Rectal smooth muscle tissue (tissue), 1 donor: ENCODE data around the gene PDIA2.
"Not testable (repeated sequence)": the region's sequence is repeated elsewhere in the genome, so short reads cannot be mapped to it uniquely, and the experiment has no call there.

ENCODE experiments used
- H3K27ac ChIP-seq: one replicate; pipeline ENCODE4 v1.7.0; 2013; ENCODE audit warnings: low read depth, low read length, inconsistent platforms
- H3K27me3 ChIP-seq: one replicate; pipeline ENCODE4 v1.7.0; 2013; ENCODE audit warnings: low read length; ENCODE audit not compliant: control insufficient read depth, insufficient read depth
- H3K36me3 ChIP-seq: one replicate; pipeline ENCODE4 v1.7.0; 2013; ENCODE audit warnings: low read length; ENCODE audit not compliant: control insufficient read depth, insufficient read depth
- H3K4me1 ChIP-seq: one replicate; pipeline ENCODE4 v1.7.0; 2013; ENCODE audit warnings: low read length; ENCODE audit not compliant: control insufficient read depth, insufficient read depth
- H3K4me3 ChIP-seq: one replicate; pipeline ENCODE4 v1.7.0; 2013; ENCODE audit warnings: low read length
- H3K9ac ChIP-seq: one replicate; pipeline ENCODE4 v1.7.0; 2013; ENCODE audit warnings: low read length

The PDIA2 gene

DNA sequence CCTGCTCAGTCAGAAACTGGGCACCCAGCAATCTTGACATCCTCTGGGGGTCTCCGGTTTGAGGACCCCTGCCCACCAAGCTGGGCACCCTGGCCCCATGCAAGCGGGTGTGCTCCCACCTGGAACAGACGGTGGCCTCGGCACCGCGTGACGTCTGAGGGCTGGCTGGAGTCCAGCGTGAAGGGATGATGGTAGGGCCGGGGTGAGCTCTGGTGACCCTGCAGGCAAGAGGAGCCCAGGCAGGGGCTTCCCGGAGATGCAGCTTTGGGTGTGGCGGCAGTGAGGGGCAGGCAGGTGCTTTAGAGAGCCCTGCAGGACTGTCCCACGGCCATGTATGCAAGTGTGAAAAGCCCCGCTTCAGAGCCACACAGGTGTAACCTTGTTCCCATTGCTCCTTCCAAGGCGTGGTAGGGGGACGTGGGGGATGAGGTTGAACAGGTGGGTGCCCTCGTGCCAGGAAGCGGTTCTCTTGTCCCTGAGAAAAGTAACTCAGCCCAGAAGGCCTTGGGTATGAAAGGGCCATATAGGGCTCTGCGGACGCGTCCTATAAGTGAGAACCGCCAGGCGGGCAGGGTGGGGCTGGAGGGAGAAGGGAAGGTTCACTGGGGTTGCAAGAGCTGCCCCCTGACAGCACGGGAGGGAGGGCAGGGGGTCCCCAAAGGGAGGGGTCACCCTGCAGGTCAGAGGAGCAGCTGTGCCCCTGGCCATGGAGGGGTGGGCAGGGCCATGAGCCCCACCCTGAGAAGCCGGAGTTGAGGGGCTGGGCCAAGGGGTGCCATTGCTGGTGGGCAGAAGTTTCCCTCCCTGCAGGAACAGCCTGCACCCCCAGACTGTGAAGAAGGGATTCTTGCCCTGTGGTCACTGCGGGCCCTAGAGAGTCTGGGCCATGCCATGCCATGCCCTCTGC, 16.5 kb upstream of the PDIA2 start:
- Histone ChIP-seq H3K27me3 (no peaks in the 10 kb centered on the region), H3K9ac (no peak overlapping the region), H3K4me1 (no peaks in the 10 kb centered on the region), H3K27ac (no peak overlapping the region), H3K4me3 (no peak overlapping the region), H3K36me3 (peaks cover 14% of the 10 kb centered on the region)

DNA sequence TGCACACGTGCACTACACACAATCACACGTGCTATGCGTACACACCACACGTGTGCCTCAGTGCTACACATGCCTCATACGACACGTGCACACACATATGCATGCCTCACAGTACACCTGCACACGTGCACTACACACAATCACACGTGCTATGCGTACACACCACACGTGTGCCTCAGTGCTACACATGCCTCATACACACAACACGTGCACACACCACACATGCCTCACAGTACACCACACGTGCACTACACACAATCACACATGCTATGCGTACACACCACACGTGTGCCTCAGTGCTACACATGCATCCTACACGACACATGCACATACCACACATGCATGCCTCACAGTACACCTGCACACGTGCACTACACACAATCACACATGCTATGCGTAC, 15.4 kb upstream of the PDIA2 start:
- H3K27me3 ChIP-seq, H3K4me1 ChIP-seq, H3K27ac ChIP-seq, H3K4me3 ChIP-seq, H3K36me3 ChIP-seq, H3K9ac ChIP-seq: not testable (repeated sequence)

DNA sequence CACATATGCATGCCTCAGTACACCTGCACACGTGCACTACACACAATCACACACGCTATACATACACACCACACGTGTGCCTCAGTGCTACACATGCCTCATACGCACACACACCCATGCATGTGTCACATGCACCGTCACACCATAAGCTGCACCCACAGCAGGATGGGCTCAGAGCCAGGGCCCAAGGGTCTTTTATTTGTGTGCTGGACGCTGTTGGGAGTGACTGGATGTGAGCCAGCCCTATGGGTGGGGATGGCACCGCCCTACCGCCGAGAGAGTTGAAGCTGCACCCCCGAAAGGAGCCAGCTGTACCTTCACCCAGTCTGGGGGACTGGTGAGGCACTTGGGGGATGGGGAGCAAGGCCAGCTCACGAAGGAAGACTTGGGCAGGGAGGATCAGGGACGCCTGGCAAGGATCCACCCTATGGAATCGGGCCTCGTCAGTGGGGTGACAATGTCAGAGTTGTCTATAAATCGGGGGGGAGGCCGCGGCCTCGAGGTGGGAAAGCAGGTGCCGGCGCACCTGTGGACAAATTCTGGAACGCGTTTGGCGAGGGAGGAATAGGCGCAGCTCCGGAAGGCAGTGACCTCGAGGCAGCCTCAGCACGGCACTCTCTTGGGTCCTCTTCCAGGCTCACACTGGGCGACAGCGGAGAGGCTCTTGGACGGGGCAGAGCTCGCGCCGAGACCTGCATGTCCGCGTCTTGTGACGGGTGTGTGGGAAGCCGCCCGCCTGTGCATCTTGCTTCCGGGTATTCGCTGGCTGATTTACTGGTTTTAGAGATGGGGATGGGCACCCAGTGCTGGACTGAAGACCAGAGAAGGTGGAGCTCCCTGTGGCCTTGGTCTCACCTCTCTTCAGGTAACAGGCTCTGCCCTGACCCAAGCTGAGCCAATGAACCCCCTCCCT, 14.6 kb upstream of the PDIA2 start:
- no peak overlapping the region for H3K4me3 ChIP-seq
- H3K9ac ChIP-seq: no peak overlapping the region
- no peak overlapping the region for H3K27ac ChIP-seq
- H3K4me1 ChIP-seq: no peaks in the 10 kb centered on the region
- H3K27me3 ChIP-seq: no peaks in the 10 kb centered on the region
- peaks cover 5% of the 10 kb centered on the region for H3K36me3 ChIP-seq

DNA sequence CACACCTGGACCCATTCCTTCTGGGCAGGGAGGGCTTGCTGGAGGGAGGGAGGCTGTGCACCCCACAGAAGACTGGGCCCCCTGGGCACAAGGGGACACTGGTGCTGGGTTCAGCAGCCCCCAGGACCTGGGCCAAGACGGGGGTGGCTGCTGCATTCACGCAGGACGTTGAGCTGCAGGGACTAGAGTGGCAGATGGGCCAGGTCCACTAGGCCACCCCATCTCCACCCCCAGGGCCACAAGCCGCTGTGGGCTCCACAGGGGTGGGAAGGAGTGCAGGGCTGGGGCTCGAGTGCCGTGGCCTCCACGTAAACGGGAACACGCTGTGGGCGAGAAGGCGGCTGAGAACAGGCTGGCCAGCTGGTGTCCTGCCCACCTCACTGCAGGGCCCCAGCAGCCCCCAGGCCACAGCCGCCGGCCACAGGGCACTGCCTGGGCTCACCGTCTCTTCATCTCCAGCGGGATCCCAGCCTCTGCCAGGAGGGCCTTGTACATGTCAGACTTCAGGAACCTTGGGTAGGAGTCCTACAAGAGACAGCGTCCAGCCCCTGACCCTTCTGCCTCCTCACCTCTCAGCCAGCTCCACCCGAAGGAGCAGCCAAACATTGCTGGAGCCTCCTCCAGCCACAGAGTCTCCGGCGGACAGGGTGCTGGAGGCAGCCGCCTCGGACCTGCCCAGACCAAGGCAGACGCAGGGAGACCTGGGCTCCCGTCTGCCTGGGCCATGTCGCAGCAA, 13.7 kb upstream of the PDIA2 start:
- Histone ChIP-seq H3K27ac (no peak overlapping the region), H3K4me3 (no peak overlapping the region), H3K9ac (no peak overlapping the region), H3K36me3 (peaks cover 5% of the 10 kb centered on the region), H3K4me1 (no peaks in the 10 kb centered on the region), H3K27me3 (no peaks in the 10 kb centered on the region)

DNA sequence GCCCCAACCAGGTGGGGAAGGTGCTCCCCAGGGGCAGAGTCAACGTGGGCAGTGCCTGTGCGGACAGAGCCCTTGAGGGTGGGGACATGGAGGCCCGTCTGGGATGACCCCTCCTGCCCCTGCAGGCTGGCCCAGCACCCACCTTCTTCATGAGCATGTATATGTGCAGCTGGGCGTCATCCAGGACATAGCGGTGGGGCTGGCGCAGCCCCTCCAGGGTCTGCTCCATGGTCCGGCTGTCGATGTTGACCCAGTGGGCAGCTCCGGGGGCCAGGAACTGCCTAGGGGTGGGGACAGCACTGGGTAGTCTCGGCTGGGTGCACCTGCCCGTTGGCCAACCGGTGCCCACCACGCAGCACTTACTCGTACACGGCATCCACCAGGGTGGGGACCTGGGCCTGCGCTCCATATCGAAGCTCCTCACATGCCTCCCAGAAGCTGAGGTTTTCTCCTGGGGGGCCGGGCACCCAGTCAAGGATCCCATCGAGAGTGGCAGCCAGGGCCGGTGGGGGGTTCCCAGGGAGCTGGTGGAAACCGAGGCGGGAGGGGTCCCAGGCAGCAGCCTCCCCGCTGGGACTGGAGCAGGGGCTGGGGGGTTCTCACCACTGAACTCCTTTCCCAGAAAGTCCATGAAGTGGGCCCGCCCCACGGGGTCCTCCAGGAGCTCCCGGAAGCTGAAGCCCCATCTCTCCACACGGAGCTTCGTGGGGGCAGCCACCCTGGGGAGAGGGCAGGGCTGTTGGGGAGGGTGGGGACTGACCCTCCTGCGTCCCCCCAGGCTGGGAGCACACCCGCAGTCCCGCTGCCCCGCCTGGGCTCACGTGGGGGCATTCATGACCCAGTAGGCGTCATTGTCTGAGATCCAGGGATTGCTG, 12.3 kb upstream of the PDIA2 start:
- H3K9ac ChIP-seq: no peak overlapping the region
- H3K36me3 ChIP-seq: peaks cover under 1% of the 10 kb centered on the region
- H3K27me3 ChIP-seq: no peaks in the 10 kb centered on the region
- no peak overlapping the region for H3K27ac ChIP-seq
- H3K4me1 ChIP-seq: no peaks in the 10 kb centered on the region
- no peak overlapping the region for H3K4me3 ChIP-seq

DNA sequence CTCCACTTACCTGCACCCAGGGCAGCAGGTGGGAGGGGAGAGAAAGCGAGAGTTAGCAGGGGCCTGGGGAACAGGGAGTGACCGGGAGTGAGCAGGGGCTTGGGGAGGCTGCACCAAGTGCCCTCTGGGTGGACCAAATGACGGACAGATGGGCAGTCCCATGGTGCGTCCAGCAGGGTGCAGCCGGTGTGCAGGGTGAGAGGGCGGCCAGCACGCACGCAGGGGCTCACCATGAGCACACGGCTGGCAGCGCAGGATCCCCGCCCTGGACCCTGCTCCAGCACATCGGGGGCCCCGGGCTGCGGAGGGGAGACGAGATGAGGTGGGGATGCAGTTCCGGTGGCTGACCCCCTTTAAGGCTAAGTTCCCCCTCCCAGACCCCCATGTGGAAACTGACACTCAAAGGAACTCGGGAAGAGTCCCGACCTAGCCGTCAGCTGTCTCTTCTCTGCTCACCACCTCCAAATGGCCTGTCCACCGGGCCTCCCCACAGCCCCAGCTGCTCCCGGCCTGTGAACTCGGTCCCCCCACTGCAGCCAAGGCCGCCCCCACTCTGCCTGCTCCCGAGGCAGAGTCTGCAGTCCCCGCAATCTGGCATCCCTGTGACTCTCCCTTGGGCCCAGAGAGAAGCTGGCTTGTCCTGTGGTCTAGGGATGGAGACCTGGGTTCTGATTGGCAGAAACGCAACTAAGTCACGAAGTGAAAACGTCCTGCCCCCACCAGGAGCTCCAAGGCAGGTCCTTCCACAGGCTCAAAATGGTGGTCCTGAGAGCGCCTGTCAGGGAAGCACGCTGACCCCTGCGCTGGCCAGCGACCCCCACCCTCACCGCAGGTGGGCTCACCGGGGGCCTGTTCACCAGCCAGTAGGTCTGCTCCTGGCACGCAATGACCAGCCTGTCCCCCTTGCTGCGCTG, 10.1 kb upstream of the PDIA2 start:
- Histone ChIP-seq H3K36me3 (no peaks in the 10 kb centered on the region), H3K9ac (no peak overlapping the region), H3K27me3 (no peaks in the 10 kb centered on the region), H3K4me3 (no peak overlapping the region), H3K27ac (no peak overlapping the region), H3K4me1 (no peaks in the 10 kb centered on the region)

DNA sequence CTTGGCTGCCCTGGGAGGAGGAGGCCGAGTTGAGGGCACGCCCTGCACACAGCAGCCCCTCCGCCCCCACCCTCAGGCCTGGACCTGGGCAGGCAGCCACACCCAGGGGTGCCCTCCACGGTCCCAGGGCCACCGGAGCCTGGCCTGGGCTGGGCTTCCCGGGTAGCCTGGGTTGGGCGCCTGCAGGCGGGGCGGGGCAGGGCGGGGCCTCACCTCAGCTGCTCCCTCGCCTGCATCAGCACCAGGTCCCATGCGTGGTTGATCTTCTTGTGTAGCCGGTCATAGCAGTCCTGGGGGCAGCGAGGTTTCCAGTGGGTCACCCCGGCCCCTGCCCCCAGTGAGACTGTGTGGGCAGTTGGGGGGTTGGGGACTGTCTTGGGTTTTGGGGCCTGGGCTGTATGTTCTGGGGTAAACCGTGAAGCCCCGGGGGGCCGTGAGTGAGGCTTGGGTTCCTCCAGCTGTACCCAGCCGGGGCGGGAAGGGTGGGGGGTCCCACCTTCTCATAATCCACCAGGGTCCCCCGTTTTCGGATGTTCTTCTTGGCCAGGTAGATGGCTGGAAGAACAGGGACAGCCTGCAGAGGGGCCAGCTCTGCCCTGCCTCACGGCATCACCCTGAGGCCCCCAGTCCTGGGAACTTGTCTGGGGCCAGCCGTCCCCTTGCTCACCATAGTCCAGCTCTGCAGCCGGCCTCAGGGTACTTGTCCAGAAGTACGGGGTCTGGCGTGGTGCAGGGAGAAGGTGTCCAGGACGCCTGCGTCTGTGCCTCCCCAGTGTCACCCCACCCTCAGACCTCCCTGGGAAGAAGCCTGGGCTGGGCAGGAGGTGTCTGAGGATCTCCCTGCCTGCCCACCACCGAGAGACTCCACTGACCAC, 9.2 kb upstream of the PDIA2 start:
- no peak overlapping the region for H3K9ac ChIP-seq
- no peak overlapping the region for H3K4me3 ChIP-seq
- no peaks in the 10 kb centered on the region for H3K27me3 ChIP-seq
- no peak overlapping the region for H3K27ac ChIP-seq
- no peaks in the 10 kb centered on the region for H3K4me1 ChIP-seq
- H3K36me3 ChIP-seq: no peaks in the 10 kb centered on the region

DNA sequence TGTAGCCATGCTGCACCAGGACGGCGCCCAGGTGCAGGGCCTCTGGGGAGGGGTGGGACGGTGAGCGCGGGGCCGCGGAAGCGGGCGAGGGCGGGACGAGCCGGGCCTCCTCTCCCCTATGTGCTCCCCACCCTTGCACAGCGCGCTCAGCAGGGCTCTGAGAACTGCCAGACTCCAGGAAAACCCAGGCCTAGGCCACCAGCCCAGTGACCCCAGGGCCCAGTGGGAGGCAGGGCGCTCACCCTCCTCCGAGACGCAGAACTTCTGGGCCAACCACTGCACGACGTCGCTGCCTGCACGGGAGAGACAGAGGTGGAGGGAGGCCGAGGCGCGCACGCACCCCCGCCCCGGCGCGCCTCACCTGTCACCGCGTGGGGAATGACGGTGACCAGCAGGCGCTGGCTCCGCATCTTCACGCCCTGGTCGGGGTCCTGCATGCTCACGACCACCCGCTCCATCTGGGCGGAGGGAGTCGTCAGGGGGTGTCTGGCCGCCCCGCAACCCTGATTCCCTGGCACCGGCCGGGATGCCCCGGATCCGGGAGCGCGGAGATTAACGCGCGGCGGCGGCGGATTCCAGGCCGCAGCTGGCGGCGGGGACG, 7.8 kb upstream of the PDIA2 start:
- Histone ChIP-seq H3K9ac (no peak overlapping the region), H3K27me3 (no peaks in the 10 kb centered on the region), H3K27ac (no peak overlapping the region), H3K4me3 (peak overlapping the region; percentile 73), H3K36me3 (no peaks in the 10 kb centered on the region), H3K4me1 (no peaks in the 10 kb centered on the region)

DNA sequence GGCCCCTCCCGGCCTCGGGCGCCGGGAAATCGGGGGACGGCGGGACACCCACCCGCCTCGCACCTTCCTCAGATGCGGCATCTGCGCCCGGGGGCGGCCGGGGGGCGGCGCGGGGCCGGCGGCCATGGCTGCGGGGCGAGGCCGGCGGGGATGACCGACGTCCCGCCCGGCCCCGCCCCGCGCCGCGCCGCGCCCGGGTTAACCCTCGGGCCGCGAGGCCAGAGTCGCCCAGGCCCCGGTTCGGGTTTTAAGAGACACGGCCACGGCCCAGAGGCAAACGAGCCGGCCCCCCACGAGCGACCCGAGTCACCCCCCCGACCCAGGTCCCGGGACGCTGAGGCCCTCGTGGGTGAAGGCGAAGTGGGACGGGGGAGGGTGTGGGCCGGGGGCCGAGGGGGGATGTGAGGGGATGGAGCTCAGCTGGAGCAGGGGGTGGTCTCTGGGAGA, 7.2 kb upstream of the PDIA2 start, which contains the start of gene RGS11:
Gene RGS11, minus strand, starts transcription at position 159 of the 447 bp plus-strand sequence. Its CDS starts 33 bp downstream, at position 126.
- Histone ChIP-seq H3K4me1 (no peaks in the 10 kb centered on the region), H3K9ac (no peak within 1 kb of the TSS), H3K36me3 (no peaks in the 10 kb centered on the region), H3K4me3 (peak within 1 kb of the TSS; percentile 73), H3K27ac (no peak within 1 kb of the TSS), H3K27me3 (no peaks in the 10 kb centered on the region)
